Activated T-helper 1 cell treated with anti-CD3 and anti-CD28 coated beads, Interleukin-12 subunit alpha, Interleukin-12 subunit beta, Interleukin-2, Interleukin-4 antibody, amounts not matched to agents 30 ng/mL and 10 ng/mL and 1 ng/mL, durations not matched to agents 14 hours and 24 hours and 36 hours (primary cell): ENCODE results near the gene ACTA2. TPM values are rescaled to one million over a fixed set of nuclear protein-coding genes. Genes with fewer than 3 reads are reported as not detected.

Experiments
- DNase-seq: peaks from one replicate; pipeline ENCODE4 v3.0.0; 2021; ENCODE audit warnings: low spot score
- H3K27ac Mint-ChIP-seq: one replicate; pipeline ENCODE4 v1.8.0; 2021; ENCODE audit warnings: mild to moderate bottlenecking, mixed read lengths
- H3K27me3 Mint-ChIP-seq: one replicate; pipeline ENCODE4 v1.8.0; 2022; ENCODE audit warnings: mild to moderate bottlenecking, moderate library complexity, mixed read lengths; ENCODE audit not compliant: insufficient read depth
- H3K36me3 Mint-ChIP-seq: one replicate; pipeline ENCODE4 v1.8.0; 2021; ENCODE audit warnings: low read depth, mixed read lengths
- H3K4me1 Mint-ChIP-seq: one replicate; pipeline ENCODE4 v1.8.0; 2021; ENCODE audit warnings: low read depth, mixed read lengths
- H3K4me3 Mint-ChIP-seq: one replicate; pipeline ENCODE4 v1.8.0; 2021; ENCODE audit warnings: mild to moderate bottlenecking, moderate library complexity, mixed read lengths
- H3K9me3 Mint-ChIP-seq: one replicate; pipeline ENCODE4 v1.8.0; 2021; ENCODE audit warnings: mixed read lengths
- intact Hi-C: fragments of 100-400 bp; cut with micrococcal nuclease; formaldehyde crosslinking; loops from one replicate; pipeline ENCODE4 v1.15.1; 2024
- total RNA-seq: library from RNA; stranded (reverse); gene quantifications from 2 replicates; pipeline ENCODE4 v1.2.3, GENCODE V29; 2022

Gene ACTA2
- total RNA-seq, 1 donor from 2014 or later = 12.2 TPM

DNA sequence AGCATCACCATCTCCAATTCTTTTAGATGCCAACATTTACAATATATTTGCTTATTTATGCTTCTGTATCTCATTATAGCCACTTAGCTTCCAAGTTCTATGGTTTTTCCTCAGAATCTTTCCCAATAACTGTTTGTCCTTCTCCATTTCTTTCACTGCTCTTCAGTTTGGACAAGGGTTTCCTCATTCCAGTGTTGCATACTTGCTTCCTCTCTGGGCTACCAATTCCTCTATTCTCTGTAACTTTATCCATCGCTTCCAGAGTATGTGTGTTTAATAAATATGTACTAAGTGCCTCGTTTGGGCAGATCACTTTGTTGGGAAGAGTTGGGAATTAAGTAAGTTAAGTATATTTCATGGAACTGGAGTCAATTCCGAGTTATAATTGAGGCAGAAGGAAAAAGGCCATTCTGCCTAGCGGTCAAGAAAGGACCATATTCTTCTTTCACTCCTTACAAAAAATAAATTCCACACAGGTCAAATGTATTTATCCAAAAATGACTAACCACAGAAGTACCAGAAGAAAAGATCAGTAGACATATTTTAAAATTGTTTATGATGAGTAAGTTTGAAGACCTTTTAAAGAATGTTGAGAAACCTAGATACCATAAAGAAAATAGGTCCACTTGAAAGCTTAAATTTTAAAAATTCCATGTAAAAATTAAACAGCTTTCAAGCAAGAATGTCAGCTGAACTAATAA is 61.7 kb downstream of the ACTA2 start:
- Mint-ChIP-seq H3K27me3 (no peaks in the 10 kb centered on the region), H3K4me3 (no peak overlapping the region), H3K36me3 (peaks cover 32% of the 10 kb centered on the region), H3K4me1 (peaks cover 56% of the 10 kb centered on the region), H3K9me3 (no peaks in the 10 kb centered on the region), H3K27ac (no peak overlapping the region)
- intact Hi-C loops = no loop called here
- DNase-seq = no peak

DNA sequence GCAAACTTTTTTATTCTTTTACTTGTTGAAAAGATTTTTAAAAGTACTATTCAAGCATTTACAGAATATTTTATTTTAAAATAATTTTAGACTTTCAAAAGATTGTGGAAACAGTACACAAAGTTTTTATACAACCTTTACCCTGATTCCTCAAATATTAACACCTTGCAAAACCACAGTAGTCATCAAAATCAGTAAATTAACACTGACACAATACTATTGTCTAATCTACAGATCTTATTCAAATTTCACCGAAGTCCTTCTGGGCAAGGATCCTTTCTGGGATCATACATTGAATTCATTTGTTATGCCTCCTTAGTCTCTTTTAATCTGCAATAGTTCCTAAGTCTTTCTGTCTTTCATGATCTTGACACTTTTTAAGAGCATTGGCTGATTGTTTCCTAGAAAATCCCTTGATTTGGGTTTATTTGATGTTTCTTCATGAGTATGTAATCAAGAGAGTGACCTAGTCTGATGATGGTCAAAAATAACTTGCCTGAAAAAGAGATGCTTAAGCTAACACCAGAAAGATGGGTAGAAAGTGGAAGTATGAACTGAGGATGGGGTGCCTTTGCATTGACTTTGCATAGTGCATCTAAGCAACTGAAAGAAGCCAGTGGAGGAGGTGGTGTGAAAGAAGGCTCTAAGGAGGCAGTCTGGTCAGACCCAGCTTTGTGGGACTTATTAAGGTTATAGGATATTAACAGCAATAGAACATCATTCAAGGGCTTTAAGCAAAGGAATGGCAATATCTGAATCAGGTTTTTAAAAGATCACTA is 62.8 kb downstream of the ACTA2 start:
- intact Hi-C loops = loop anchor here (10.0 kb wide), 2 partner anchors 525 to 815 kb away; partner anchors contain the start of genes IFIT5 and KIF20B
- DNase-seq = no peak
- Mint-ChIP-seq H3K27me3 (no peaks in the 10 kb centered on the region), H3K36me3 (peaks cover 38% of the 10 kb centered on the region), H3K4me3 (no peak overlapping the region), H3K4me1 (peaks cover 60% of the 10 kb centered on the region), H3K9me3 (no peaks in the 10 kb centered on the region), H3K27ac (no peak overlapping the region)

DNA sequence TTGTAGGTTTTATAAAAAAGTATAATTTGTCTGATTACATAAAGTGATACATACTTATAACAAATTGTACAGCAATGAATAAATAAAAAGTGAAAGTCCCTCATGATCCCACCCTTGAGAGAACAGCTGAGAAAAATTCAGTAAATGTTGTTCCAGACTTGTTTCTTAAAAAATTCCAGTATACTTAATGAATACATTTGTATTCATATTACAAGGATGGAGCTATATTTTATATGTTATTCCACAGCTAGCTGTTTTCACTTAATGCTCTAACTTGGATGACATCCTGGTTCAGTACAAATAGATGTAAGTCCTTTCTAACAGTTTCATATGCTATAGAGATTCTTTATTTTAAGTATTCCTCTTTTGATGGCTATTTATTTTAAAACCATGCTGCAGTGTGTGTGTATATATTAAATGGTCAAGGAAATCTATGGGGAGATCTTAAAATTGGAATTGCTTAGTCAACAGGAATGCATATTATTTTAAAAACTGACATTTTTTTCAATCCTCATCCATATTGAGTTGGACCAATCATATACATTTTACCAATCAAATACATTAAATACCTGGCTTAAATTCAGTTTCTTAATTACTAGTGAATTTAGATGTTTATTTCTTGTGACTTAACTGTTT is 63.6 kb downstream of the ACTA2 start:
- Mint-ChIP-seq H3K4me3 (no peak overlapping the region), H3K27me3 (no peaks in the 10 kb centered on the region), H3K36me3 (peaks cover 33% of the 10 kb centered on the region), H3K27ac (no peak overlapping the region), H3K9me3 (no peaks in the 10 kb centered on the region), H3K4me1 (peaks cover 69% of the 10 kb centered on the region)
- intact Hi-C loops = loop anchor here (10.0 kb wide), 2 partner anchors 526 to 816 kb away; partner anchors contain the start of genes IFIT5 and KIF20B
- no peak for DNase-seq

DNA sequence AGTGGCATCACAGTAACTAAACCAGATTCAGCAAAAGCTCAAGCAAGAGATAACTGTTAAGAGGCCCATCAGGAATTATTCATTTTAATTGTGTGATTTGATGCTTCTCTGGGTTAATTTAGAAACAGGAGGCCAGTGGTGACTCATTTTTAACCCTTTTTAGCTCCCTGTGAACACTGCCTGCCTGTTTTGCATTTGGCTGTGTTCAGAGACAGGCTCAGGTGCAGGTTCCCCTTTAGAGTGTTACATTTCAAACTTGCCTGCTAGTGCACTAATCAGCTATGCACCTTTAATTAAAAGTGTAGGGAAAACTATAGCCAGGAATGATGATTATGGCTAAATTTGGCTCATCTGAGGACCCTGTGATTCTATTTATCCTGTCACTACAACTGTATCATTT is 66.0 kb downstream of the ACTA2 start:
- no peak overlapping the region for H3K4me3 Mint-ChIP-seq
- peaks cover 87% of the 10 kb centered on the region for H3K4me1 Mint-ChIP-seq
- intact Hi-C loops = loop anchor here (1.0 to 10.0 kb wide), 3 partner anchors 11 to 818 kb away; partner anchors contain the start of genes IFIT5 and KIF20B
- DNase-seq = no peak
- H3K36me3 Mint-ChIP-seq = peaks cover 40% of the 10 kb centered on the region
- H3K27ac Mint-ChIP-seq = no peak overlapping the region
- H3K9me3 Mint-ChIP-seq = no peaks in the 10 kb centered on the region
- no peaks in the 10 kb centered on the region for H3K27me3 Mint-ChIP-seq

Other genes with a start within 250 kb of the ACTA2 start
- gene LIPK, start 246.5 kb downstream of the ACTA2 start, total RNA-seq = not detected in 2 replicates
- gene LIPN, start 192.8 kb downstream of the ACTA2 start, total RNA-seq = not detected in 2 replicates
- not detected in 2 replicates for gene LIPM, start 150.0 kb downstream of the ACTA2 start, total RNA-seq
- gene ANKRD22, start 100.9 kb downstream of the ACTA2 start, total RNA-seq = 0.16 TPM in 1 of 2 replicates, not detected in the other
- 36.1 and 37.5 TPM in 2 replicates for gene STAMBPL1, start 72.5 kb downstream of the ACTA2 start, total RNA-seq
- 36.4 and 38.6 TPM in 2 replicates for gene FAS, start 38.0 kb upstream of the ACTA2 start, total RNA-seq